ENCODE data around the gene TPSAB1. TPM values are rescaled to one million over a fixed set of nuclear protein-coding genes. Genes with fewer than 3 reads are reported as not detected.

TPSAB1 gene
- total RNA-seq, 4 donors from 2014 or later: 4.3 to 8.6 (median 6.5) TPM

GRCh38 chr16:1218061-1218929, 22.2 kb upstream of the TPSAB1 start:
- TF ChIP-seq POLR2A (IDR thresholded peaks at IDR 0.05): no peak
- no peak for TF ChIP-seq CTCF (IDR thresholded peaks at IDR 0.05)
- no peak for DNase-seq
- intact Hi-C loops (cut with DNase I): no loop called here
- Histone ChIP-seq H3K9me3 (no peaks in the 10 kb centered on the region), H3K27me3 (no peaks in the 10 kb centered on the region), H3K4me3 (replicated peaks in 1 of 3) (no peak overlapping the region), H3K27ac (no peak overlapping the region), H3K36me3 (no peaks in the 10 kb centered on the region), H3K4me1 (no peaks in the 10 kb centered on the region)
- 87 to 90% methylated on average over 25 to 48 of the region's 49 CpGs for WGBS, 2 donors

DNA sequence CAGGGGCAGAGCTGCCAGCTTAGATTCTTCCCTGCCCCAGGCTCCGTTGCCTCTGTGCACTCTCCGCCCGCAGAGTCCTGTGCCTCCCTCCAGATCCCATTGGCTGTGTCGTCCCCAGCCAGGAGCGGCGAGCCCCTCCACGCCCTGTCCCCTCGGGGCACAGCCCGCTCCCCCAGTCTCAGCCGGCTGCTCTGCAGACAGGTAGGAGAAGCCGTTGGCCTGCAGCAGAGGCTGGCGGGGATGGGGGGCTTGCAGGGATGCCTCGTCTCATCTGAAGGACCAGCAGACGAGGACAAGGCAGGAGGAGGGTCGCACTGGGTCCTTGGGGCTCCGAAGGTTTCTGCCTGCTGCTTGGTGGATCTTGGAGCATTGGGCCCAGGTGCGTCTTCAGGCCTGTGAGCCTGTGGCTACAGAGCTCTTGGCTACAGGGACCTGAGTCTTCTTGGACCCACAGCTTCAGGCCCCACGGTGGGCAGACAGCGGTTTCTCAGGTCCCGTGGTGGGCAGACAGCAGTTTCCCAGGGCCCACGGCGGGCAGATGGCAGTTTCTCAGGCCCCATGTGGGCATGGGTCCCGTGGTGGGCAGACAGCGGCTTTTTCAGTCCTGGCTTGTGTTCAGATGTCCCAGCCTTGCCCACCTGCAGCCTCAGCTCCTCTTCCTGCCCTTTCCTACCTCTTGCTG, 21.4 kb upstream of the TPSAB1 start:
- Histone ChIP-seq H3K4me1 (no peaks in the 10 kb centered on the region), H3K27me3 (no peaks in the 10 kb centered on the region), H3K27ac (no peak overlapping the region), H3K9me3 (no peaks in the 10 kb centered on the region), H3K36me3 (no peaks in the 10 kb centered on the region), H3K4me3 (replicated peaks in 1 of 3) (no peak overlapping the region)
- intact Hi-C loops (cut with DNase I): no loop called here
- WGBS, 2 donors: 82 to 88% methylated on average over 15 to 16 of the region's 24 CpGs
- DNase-seq: no peak
- TF ChIP-seq CTCF (IDR thresholded peaks at IDR 0.05) (no peak), POLR2A (IDR thresholded peaks at IDR 0.05) (no peak)

DNA sequence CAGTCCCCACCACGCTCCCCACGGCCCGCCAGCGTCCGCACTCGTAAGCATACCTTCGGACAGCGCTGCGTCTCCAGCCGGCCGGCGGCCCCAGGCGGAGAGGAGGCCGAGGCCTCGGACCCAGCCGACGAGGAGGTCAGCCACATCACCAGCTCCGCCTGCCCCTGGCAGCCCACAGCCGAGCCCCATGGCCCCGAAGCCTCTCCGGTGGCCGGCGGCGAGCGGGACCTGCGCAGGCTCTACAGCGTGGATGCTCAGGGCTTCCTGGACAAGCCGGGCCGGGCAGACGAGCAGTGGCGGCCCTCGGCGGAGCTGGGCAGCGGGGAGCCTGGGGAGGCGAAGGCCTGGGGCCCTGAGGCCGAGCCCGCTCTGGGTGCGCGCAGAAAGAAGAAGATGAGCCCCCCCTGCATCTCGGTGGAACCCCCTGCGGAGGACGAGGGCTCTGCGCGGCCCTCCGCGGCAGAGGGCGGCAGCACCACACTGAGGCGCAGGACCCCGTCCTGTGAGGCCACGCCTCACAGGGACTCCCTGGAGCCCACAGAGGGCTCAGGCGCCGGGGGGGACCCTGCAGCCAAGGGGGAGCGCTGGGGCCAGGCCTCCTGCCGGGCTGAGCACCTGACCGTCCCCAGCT, 20.3 kb upstream of the TPSAB1 start:
- Histone ChIP-seq H3K4me1 (no peaks in the 10 kb centered on the region), H3K4me3 (replicated peaks in 1 of 3) (no peak overlapping the region), H3K9me3 (no peaks in the 10 kb centered on the region), H3K27me3 (no peaks in the 10 kb centered on the region), H3K36me3 (no peaks in the 10 kb centered on the region), H3K27ac (no peak overlapping the region)
- no peak for DNase-seq
- intact Hi-C loops (cut with DNase I): no loop called here
- WGBS, 2 donors: 93 to 95% methylated on average over 12 to 35 of the region's 55 CpGs
- TF ChIP-seq POLR2A (IDR thresholded peaks at IDR 0.05) (no peak), CTCF (IDR thresholded peaks at IDR 0.05) (no peak)

GRCh38 chr16:1220841-1221627, 19.5 kb upstream of the TPSAB1 start:
- H3K36me3 ChIP-seq: no peaks in the 10 kb centered on the region
- no peak overlapping the region for H3K27ac ChIP-seq
- no peaks in the 10 kb centered on the region for H3K27me3 ChIP-seq
- H3K4me1 ChIP-seq: no peaks in the 10 kb centered on the region
- TF ChIP-seq POLR2A (IDR thresholded peaks at IDR 0.05) (no peak), CTCF (IDR thresholded peaks at IDR 0.05) (no peak)
- intact Hi-C loops (cut with DNase I): no loop called here
- H3K4me3 ChIP-seq (replicated peaks in 1 of 3): no peak overlapping the region
- 89 to 92% methylated on average over 29 to 38 of the region's 48 CpGs for WGBS, 2 donors
- H3K9me3 ChIP-seq: no peaks in the 10 kb centered on the region
- DNase-seq: no peak

Measured in thyroid gland (tissue), 4 donors.